ENCODE measurements around the gene RAP1B. TPM values are rescaled to one million over a fixed set of nuclear protein-coding genes. Genes with fewer than 3 reads are reported as not detected.

The RAP1B gene
- total RNA-seq, 1 donor from 2014 or later: 206 TPM

GRCh38 chr12:68617160-68617926, 6.6 kb downstream of the RAP1B start:
- peaks cover 8% of the 10 kb centered on the region for H3K36me3 Mint-ChIP-seq (ENCODE audit: low read depth, unreplicated experiment)
- no peak overlapping the region for H3K4me3 Mint-ChIP-seq (ENCODE audit: unreplicated experiment)
- no peak overlapping the region for H3K27ac Mint-ChIP-seq (ENCODE audit: unreplicated experiment)
- no peak for TF ChIP-seq CTCF (IDR thresholded peaks at IDR 0.05; ENCODE audit: unreplicated experiment)
- DNase-seq (ENCODE audit: low spot score): no peak
- no peaks in the 10 kb centered on the region for H3K9me3 Mint-ChIP-seq (ENCODE audit: unreplicated experiment)
- peaks cover 50% of the 10 kb centered on the region for H3K4me1 Mint-ChIP-seq (ENCODE audit: unreplicated experiment)
- H3K27me3 Mint-ChIP-seq (ENCODE audit: unreplicated experiment): peaks cover 2% of the 10 kb centered on the region

- H3K4me3 Mint-ChIP-seq (ENCODE audit: unreplicated experiment): no peak overlapping the region
- no peak for DNase-seq (ENCODE audit: low spot score)
- H3K27me3 Mint-ChIP-seq (ENCODE audit: unreplicated experiment): peaks cover 1% of the 10 kb centered on the region
- H3K36me3 Mint-ChIP-seq (ENCODE audit: low read depth, unreplicated experiment): peaks cover 4% of the 10 kb centered on the region
- H3K9me3 Mint-ChIP-seq (ENCODE audit: unreplicated experiment): no peaks in the 10 kb centered on the region
- no peak overlapping the region for H3K27ac Mint-ChIP-seq (ENCODE audit: unreplicated experiment)
- no peak for TF ChIP-seq CTCF (IDR thresholded peaks at IDR 0.05; ENCODE audit: unreplicated experiment)
- peaks cover 35% of the 10 kb centered on the region for H3K4me1 Mint-ChIP-seq (ENCODE audit: unreplicated experiment)
Measured at GRCh38 chr12:68619541-68619940, 8.8 kb downstream of the RAP1B start.

- no peak for TF ChIP-seq CTCF (IDR thresholded peaks at IDR 0.05; ENCODE audit: unreplicated experiment)
- H3K9me3 Mint-ChIP-seq (ENCODE audit: unreplicated experiment): no peaks in the 10 kb centered on the region
- H3K36me3 Mint-ChIP-seq (ENCODE audit: low read depth, unreplicated experiment): peaks cover under 1% of the 10 kb centered on the region
- H3K27ac Mint-ChIP-seq (ENCODE audit: unreplicated experiment): no peak overlapping the region
- peaks cover 23% of the 10 kb centered on the region for H3K4me1 Mint-ChIP-seq (ENCODE audit: unreplicated experiment)
- DNase-seq (ENCODE audit: low spot score): no peak
- peaks cover 1% of the 10 kb centered on the region for H3K27me3 Mint-ChIP-seq (ENCODE audit: unreplicated experiment)
- H3K4me3 Mint-ChIP-seq (ENCODE audit: unreplicated experiment): no peak overlapping the region
Measured at GRCh38 chr12:68620519-68621471, 10.1 kb downstream of the RAP1B start.

- peaks cover 3% of the 10 kb centered on the region for H3K36me3 Mint-ChIP-seq (ENCODE audit: low read depth, unreplicated experiment)
- no peaks in the 10 kb centered on the region for H3K9me3 Mint-ChIP-seq (ENCODE audit: unreplicated experiment)
- peaks cover 22% of the 10 kb centered on the region for H3K4me1 Mint-ChIP-seq (ENCODE audit: unreplicated experiment)
- DNase-seq (ENCODE audit: low spot score): no peak
- no peak for TF ChIP-seq CTCF (IDR thresholded peaks at IDR 0.05; ENCODE audit: unreplicated experiment)
- no peak overlapping the region for H3K4me3 Mint-ChIP-seq (ENCODE audit: unreplicated experiment)
- no peak overlapping the region for H3K27ac Mint-ChIP-seq (ENCODE audit: unreplicated experiment)
- peaks cover 1% of the 10 kb centered on the region for H3K27me3 Mint-ChIP-seq (ENCODE audit: unreplicated experiment)
Measured at GRCh38 chr12:68621472-68622081, 10.9 kb downstream of the RAP1B start.

Measured in endothelial cell (in vitro differentiated cells).